Gastroesophageal sphincter (tissue), 4 donors: ENCODE measurements around the gene HEPN1. TPM values are rescaled to one million over a fixed set of nuclear protein-coding genes. Genes with fewer than 3 reads are reported as not detected.

ENCODE experiments used
- ATAC-seq: fragments of 150-250 bp; one replicate; pipeline ENCODE4 v1.9.1; 2016; ENCODE audit warnings: mild to moderate bottlenecking, moderate library complexity
- H3K27ac ChIP-seq, 4 donors: fragments of 200-600 bp; sonication (generic) in 3 of 4; 1 replicate in 3 of 4; 2 replicates in 1 of 4; pipeline ENCODE4 v1.5.1; 2016 to 2019
- H3K27me3 ChIP-seq: fragments of 200-600 bp; sonication (generic); one replicate; pipeline ENCODE4 v1.5.1; 2019
- H3K36me3 ChIP-seq, 2 donors: fragments of 200-600 bp; sonication (generic); one replicate each; pipeline ENCODE4 v1.5.1; 2019; ENCODE audit warnings: control low read depth in 1 of 2
- H3K4me1 ChIP-seq, 3 donors: fragments of 200-600 bp; sonication (generic); 1 replicate in 2 of 3; 2 replicates in 1 of 3; pipeline ENCODE4 v1.5.1; 2016 to 2019; ENCODE audit warnings: control low read depth in 2 of 3
- H3K4me3 ChIP-seq, 2 donors: fragments of 200-600 bp; sonication (generic); one replicate each; pipeline ENCODE4 v1.5.1; 2019; ENCODE audit warnings: mild to moderate bottlenecking in 1 of 2, moderate library complexity in 1 of 2
- H3K9me3 ChIP-seq, 3 donors: fragments of 200-600 bp; sonication (generic); one replicate each; pipeline ENCODE4 v1.5.1; 2017 to 2019; ENCODE audit warnings: control low read depth in 2 of 3
- CTCF ChIP-seq, 4 experiments: fragments of 200-600 bp in 2 of 4; fragments of 450-650 bp in 2 of 4; sonication (generic) in 1 of 4; IDR thresholded peaks; one replicate each; pipeline ENCODE4 v1.5.1; 2017 to 2019; ENCODE audit warnings: antibody characterized with exemption in 4 of 4, mild to moderate bottlenecking in 2 of 4, moderate library complexity in 2 of 4
- EP300 ChIP-seq: sonication (generic); formaldehyde crosslinking; IDR thresholded peaks from one replicate; pipeline ENCODE4 v1.6.1; 2017; ENCODE audit warnings: antibody characterized with exemption, mild to moderate bottlenecking
- POLR2A ChIP-seq, 2 donors: fragments of 450-650 bp; IDR thresholded peaks; one replicate each; pipeline ENCODE4 v1.6.1; 2017; ENCODE audit warnings: antibody characterized with exemption in 2 of 2, mild to moderate bottlenecking in 2 of 2, moderate library complexity in 1 of 2
- POLR2AphosphoS5 ChIP-seq: sonication (generic); formaldehyde crosslinking; IDR thresholded peaks from one replicate; pipeline ENCODE4 v1.6.1; 2017; ENCODE audit warnings: antibody characterized with exemption
- WGBS, 2 donors: methylation state at CpG; one replicate each; pipeline ENCODE4 v1.1.5; 2018; ENCODE audit warnings: low coverage in 1 of 2; 5-methylcytosine and 5-hydroxymethylcytosine counted together
- total RNA-seq, 4 donors: library from RNA; depleted of rRNA; stranded (reverse); fragments of >200 nt; gene quantifications; one replicate each; pipeline ENCODE4 v1.1.0, GENCODE V29; 2016

Gene HEPN1
- total RNA-seq, 4 donors from 2014 or later, result 0.67 TPM; not detected in 3

GRCh38 chr11:124878759-124879492 lies 40.1 kb upstream of the HEPN1 start:
- 64 to 71% methylated on average over 1 to 3 of the region's 11 CpGs for WGBS, 2 donors
- TF ChIP-seq POLR2A (IDR thresholded peaks at IDR 0.05), result no peak
- TF ChIP-seq CTCF (IDR thresholded peaks at IDR 0.05), result no peak
- no peak for TF ChIP-seq POLR2AphosphoS5
- TF ChIP-seq EP300, result no peak
- H3K4me3 ChIP-seq, result no peak overlapping the region
- H3K27me3 ChIP-seq, result peaks cover 12% of the 10 kb centered on the region
- peaks cover 0 to 35% (median 3%) of the 10 kb centered on the region in 3 donors for H3K4me1 ChIP-seq
- no peak overlapping the region for H3K27ac ChIP-seq
- H3K36me3 ChIP-seq, result no peaks in the 10 kb centered on the region
- no peaks in the 10 kb centered on the region for H3K9me3 ChIP-seq
- no peak for ATAC-seq

DNA sequence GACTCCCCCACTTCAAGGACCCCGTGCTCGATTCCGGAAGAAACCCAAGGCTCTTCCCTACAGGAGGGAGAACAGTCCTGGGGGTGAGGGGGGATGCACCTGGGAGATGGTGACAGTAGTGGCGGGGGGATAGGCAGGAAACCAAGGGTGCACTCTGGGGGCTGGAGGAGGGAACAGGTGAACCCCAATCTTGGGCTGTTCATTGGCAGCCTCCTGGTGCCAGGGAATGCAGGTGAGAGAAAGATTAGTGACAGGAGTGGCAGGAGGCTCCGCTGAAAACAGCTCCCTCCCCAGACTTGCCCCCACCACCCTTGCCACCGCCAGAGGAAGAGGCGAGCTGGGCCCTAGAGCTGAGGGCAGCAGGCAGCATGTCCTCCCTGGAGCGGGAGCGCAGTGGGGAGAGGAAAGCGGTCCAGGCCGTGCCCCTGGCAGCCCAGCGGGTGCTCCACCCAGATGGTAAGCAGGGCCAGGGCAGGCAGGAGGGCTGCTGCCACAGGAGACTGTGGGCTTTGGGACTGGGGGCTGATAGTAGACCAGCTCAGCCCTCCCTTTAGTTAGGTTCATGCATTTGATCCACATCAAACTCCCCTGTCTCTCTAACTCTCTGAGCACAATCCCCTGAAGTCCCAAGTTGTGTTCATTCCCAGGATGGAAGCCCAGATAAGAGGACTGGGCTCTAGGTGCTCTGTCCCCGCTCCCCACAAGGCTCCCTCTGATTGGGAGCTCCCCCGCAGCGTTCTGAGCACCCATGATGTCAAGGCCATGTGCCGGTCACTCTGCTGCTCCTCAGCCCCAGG lies 39.4 kb upstream of the HEPN1 start:
- H3K27ac ChIP-seq, result no peak overlapping the region
- no peaks in the 10 kb centered on the region for H3K9me3 ChIP-seq
- 73% methylated on average over 3 of the region's 16 CpGs; no CpG with 5 or more reads in 1 of the 2 donors for WGBS, 2 donors
- peaks cover 0 to 35% (median 3%) of the 10 kb centered on the region in 3 donors for H3K4me1 ChIP-seq
- no peak for ATAC-seq
- peaks cover 5% of the 10 kb centered on the region for H3K27me3 ChIP-seq
- TF ChIP-seq CTCF (IDR thresholded peaks at IDR 0.05), result no peak
- no peaks in the 10 kb centered on the region for H3K36me3 ChIP-seq
- no peak overlapping the region for H3K4me3 ChIP-seq

GRCh38 chr11:124880290-124880611 lies 38.8 kb upstream of the HEPN1 start:
- H3K9me3 ChIP-seq, result no peaks in the 10 kb centered on the region
- no peak overlapping the region for H3K27ac ChIP-seq
- 73% methylated on average over 3 of the region's 10 CpGs; no CpG with 5 or more reads in 1 of the 2 donors for WGBS, 2 donors
- no peak for TF ChIP-seq EP300
- no peak for TF ChIP-seq POLR2AphosphoS5
- no peak for TF ChIP-seq POLR2A (IDR thresholded peaks at IDR 0.05)
- TF ChIP-seq CTCF (IDR thresholded peaks at IDR 0.05), result no peak
- peaks cover 3% of the 10 kb centered on the region for H3K27me3 ChIP-seq
- ATAC-seq, result no peak
- no peaks in the 10 kb centered on the region for H3K36me3 ChIP-seq
- H3K4me1 ChIP-seq, result peaks cover 0 to 35% (median 3%) of the 10 kb centered on the region in 3 donors
- no peak overlapping the region for H3K4me3 ChIP-seq

DNA sequence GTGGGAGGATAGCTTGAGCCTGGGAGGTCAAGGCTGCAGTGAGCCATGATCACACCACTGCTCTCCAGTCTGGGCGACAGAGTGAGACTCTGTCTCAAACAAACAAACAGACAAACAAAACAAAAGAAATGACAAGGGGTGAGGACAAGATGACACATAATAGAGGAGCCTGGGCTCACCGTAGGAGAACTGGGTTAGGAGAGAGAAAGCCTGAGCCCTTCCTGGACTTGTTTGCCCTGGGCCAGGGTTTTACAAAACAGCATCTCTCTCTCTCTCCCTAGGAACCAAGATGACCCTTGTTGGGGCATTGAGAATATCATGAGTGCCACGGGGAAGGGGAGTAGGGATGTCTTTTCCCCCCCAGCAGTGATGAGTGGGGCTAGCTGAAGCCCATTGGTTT lies 38.1 kb upstream of the HEPN1 start:
- H3K9me3 ChIP-seq, result no peaks in the 10 kb centered on the region
- 65 to 74% methylated on average over 3 of the region's 3 CpGs for WGBS, 2 donors
- peaks cover 7% of the 10 kb centered on the region for H3K27me3 ChIP-seq
- no peaks in the 10 kb centered on the region for H3K36me3 ChIP-seq
- ATAC-seq, result no peak
- H3K27ac ChIP-seq, result no peak overlapping the region
- TF ChIP-seq POLR2A (IDR thresholded peaks at IDR 0.05) (no peak), CTCF (IDR thresholded peaks at IDR 0.05) (no peak), EP300 (no peak), POLR2AphosphoS5 (no peak)
- no peak overlapping the region for H3K4me3 ChIP-seq
- peaks cover 0 to 28% (median 3%) of the 10 kb centered on the region in 3 donors for H3K4me1 ChIP-seq
